HL-60 (cell line): ENCODE measurements around the gene CNTNAP2.

Experiments
- DNase-seq, 2 experiments: peaks; one replicate each; pipeline ENCODE4 v3.0.0-alpha.2; 2010 to 2020; ENCODE audit warnings: low read depth in 1 of 2, low spot score in 1 of 2
- H3K27ac ChIP-seq: fragments of 250-450 bp; sonication (Bioruptor Pico); replicated peaks from 2 replicates; pipeline ENCODE4 v1.5.1; 2020; ENCODE audit warnings: mild to moderate bottlenecking, moderate library complexity
- H3K27me3 ChIP-seq: fragments of 250-450 bp; sonication (Bioruptor Pico); 2 replicates; pipeline ENCODE4 v1.5.1; 2021; ENCODE audit warnings: mild to moderate bottlenecking, moderate library complexity; ENCODE audit not compliant: insufficient read depth, poor library complexity, severe bottlenecking
- H3K4me3 ChIP-seq: replicated peaks from 2 replicates; pipeline ENCODE4 v1.5.1; 2011; ENCODE audit warnings: mild to moderate bottlenecking, control low read depth, low read length; ENCODE audit not compliant: insufficient read depth
- GABPA ChIP-seq: IDR thresholded peaks from 2 replicates; pipeline ENCODE4 v1.6.1; 2012; ENCODE audit warnings: low read depth
- POLR2AphosphoS5 ChIP-seq: IDR thresholded peaks from 2 replicates; pipeline ENCODE4 v1.6.1; 2012; ENCODE audit warnings: low read depth
- REST ChIP-seq: IDR thresholded peaks from 2 replicates; pipeline ENCODE4 v1.6.1; 2012; ENCODE audit warnings: low read depth; ENCODE audit not compliant: insufficient replicate concordance
- SPI1 ChIP-seq: IDR thresholded peaks from 2 replicates; pipeline ENCODE4 v1.6.1; 2012; ENCODE audit warnings: low read depth, mild to moderate bottlenecking, borderline replicate concordance
- TF ChIP-seq, protein P1 (sequence below): IDR thresholded peaks from one replicate; pipeline ENCODE4 v1.5.1; 2011; ENCODE audit warnings: low read length, control low read depth, inconsistent platforms; ENCODE audit not compliant: insufficient read depth

CNTNAP2 gene

DNA sequence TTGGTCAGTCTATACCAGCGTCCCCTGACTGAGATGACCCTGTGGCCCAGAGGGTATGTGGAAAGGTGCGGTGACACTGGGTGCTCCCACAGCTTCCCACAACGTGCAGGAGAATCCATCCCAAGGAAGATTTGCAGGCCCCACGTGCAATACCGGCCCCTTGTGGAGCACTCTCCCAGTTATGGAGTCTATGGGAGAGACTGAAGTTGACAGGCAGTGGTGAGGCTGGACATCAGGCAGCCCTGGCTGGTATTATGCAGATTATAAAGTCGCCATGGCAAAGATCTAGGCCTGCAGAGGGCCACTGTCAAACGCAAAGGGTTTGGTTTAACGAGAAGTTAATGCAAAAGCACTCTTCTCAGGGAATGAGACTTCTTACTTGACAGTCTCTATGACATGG lies 2039.2 kb downstream of the CNTNAP2 start:
- no peak overlapping the region for H3K4me3 ChIP-seq
- H3K27ac ChIP-seq: no peak overlapping the region
- no peak for DNase-seq
- TF ChIP-seq, protein P1, sequence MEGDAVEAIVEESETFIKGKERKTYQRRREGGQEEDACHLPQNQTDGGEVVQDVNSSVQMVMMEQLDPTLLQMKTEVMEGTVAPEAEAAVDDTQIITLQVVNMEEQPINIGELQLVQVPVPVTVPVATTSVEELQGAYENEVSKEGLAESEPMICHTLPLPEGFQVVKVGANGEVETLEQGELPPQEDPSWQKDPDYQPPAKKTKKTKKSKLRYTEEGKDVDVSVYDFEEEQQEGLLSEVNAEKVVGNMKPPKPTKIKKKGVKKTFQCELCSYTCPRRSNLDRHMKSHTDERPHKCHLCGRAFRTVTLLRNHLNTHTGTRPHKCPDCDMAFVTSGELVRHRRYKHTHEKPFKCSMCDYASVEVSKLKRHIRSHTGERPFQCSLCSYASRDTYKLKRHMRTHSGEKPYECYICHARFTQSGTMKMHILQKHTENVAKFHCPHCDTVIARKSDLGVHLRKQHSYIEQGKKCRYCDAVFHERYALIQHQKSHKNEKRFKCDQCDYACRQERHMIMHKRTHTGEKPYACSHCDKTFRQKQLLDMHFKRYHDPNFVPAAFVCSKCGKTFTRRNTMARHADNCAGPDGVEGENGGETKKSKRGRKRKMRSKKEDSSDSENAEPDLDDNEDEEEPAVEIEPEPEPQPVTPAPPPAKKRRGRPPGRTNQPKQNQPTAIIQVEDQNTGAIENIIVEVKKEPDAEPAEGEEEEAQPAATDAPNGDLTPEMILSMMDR: no peak
- TF ChIP-seq REST: no peak
- no peak for TF ChIP-seq GABPA
- no peak for TF ChIP-seq POLR2AphosphoS5
- no peak for TF ChIP-seq SPI1
- H3K27me3 ChIP-seq: no peaks in the 10 kb centered on the region

GRCh38 chr7:148156233-148156632 lies 2039.6 kb downstream of the CNTNAP2 start:
- no peaks in the 10 kb centered on the region for H3K27me3 ChIP-seq
- H3K27ac ChIP-seq: no peak overlapping the region
- H3K4me3 ChIP-seq: no peak overlapping the region
- TF ChIP-seq, protein P1: no peak
- TF ChIP-seq SPI1 (no peak), REST (no peak), GABPA (no peak), POLR2AphosphoS5 (no peak)
- DNase-seq: no peak

DNA sequence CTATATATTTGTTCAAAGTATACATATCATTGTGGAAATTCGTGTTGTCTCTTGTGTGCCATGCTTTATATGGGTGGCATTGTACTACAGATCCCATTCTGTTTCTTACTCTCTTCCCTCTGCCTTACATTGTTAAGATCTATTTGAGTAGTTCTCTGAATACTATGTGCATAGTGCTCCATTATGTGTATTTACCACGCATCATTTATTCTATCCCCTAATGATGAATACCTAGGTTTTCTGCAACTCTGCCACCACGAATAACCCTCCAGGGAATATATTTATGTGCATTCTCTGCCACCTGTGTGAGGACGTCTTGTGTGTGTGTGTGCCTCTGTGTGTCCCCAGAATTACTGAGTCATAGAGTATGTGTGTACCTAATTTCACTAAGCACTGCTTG lies 2042.7 kb downstream of the CNTNAP2 start:
- TF ChIP-seq REST (no peak), POLR2AphosphoS5 (no peak), SPI1 (no peak), GABPA (no peak)
- TF ChIP-seq, protein P1: no peak
- H3K27ac ChIP-seq: no peak overlapping the region
- H3K4me3 ChIP-seq: no peak overlapping the region

More for the DNA sequence above, 2042.7 kb downstream of the CNTNAP2 start:
- DNase-seq: no peak
- no peaks in the 10 kb centered on the region for H3K27me3 ChIP-seq
